ENCODE measurements around the gene CEP126.

The CEP126 gene

GRCh38 chr11:101945448-101945847 lies 30.6 kb downstream of the CEP126 start:
- H3K36me3 ChIP-seq (ENCODE audit: control insufficient read depth in 2 of 2, insufficient read depth in 1 of 2, low read length in 2 of 2): no peaks in the 10 kb centered on the region
- no peaks in the 10 kb centered on the region for H3K4me1 ChIP-seq (ENCODE audit: control insufficient read depth, insufficient read depth, low read length)
- CTCF ChIA-PET: no interaction called here
- no peak overlapping the region for H3K4me3 ChIP-seq (ENCODE audit: low read depth, low read length)
- H3K9me3 ChIP-seq (ENCODE audit: control insufficient read depth, insufficient read depth, low read depth, low read length): no peaks in the 10 kb centered on the region
- no peak for TF ChIP-seq ZNF677 (tag by site-specific recombination; IDR thresholded peaks at IDR 0.05)
- no peak for TF ChIP-seq ZFP37 (tag by site-specific recombination; IDR thresholded peaks at IDR 0.05)
- TF ChIP-seq ZNF280C (tag by site-specific recombination; IDR thresholded peaks at IDR 0.05): no peak
- TF ChIP-seq ZBTB20 (tag by site-specific recombination; IDR thresholded peaks at IDR 0.05): no peak
- TF ChIP-seq REPIN1 (tag by site-specific recombination; IDR thresholded peaks at IDR 0.05; ENCODE audit: low read depth): no peak
- TF ChIP-seq ZNF324 (tag by site-specific recombination; IDR thresholded peaks at IDR 0.05): no peak
- no peak overlapping the region for H3K27ac ChIP-seq (ENCODE audit: extremely low read depth, low read depth, low read length)
- POLR2A ChIA-PET: no interaction called here

DNA sequence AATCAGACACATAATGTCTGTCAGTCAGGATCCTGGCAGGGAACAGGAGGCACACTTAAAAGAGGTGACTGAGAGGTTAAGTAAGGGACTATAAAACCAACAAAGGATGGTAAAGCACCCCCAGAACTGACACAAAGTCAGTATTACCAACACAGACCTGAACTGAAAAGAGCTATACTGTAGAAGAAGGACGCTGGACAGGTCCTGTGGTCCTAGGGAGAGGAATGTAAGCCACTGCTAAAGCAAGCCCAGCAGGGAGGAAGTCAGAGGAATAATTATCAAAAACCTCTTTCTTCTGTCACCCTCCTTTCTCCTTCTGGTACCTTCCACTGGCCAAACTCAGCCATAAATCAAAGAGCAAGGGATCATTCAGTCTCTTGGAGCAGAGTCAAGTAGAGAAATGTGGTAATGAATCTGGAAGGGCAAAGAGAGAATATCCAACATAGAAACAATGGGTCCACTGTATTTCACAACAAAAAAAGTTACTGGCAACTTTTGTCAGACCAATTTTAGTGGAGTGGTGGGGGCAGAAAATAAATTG lies 34.9 kb downstream of the CEP126 start:
- TF ChIP-seq SCRT2 (tag by site-specific recombination; IDR thresholded peaks at IDR 0.05) (no peak), ZNF664 (tag by site-specific recombination; IDR thresholded peaks at IDR 0.05) (no peak), ZNF473 (tag by site-specific recombination; IDR thresholded peaks at IDR 0.05) (no peak), RBAK (tag by site-specific recombination; IDR thresholded peaks at IDR 0.05) (no peak), EGR2 (tag by site-specific recombination; IDR thresholded peaks at IDR 0.05; ENCODE audit: low read depth) (no peak), ZNF211 (tag by site-specific recombination; IDR thresholded peaks at IDR 0.05; ENCODE audit: low read depth) (no peak), ZNF510 (tag by site-specific recombination; IDR thresholded peaks at IDR 0.05; ENCODE audit: insufficient replicate concordance) (no peak), ZNF2 (tag by site-specific recombination; IDR thresholded peaks at IDR 0.05) (no peak), PBX3 (CRISPR knock-in tag; IDR thresholded peaks at IDR 0.05) (no peak), KLF10 (tag by site-specific recombination; IDR thresholded peaks at IDR 0.05) (no peak), ZNF16 (tag by site-specific recombination; IDR thresholded peaks at IDR 0.05; ENCODE audit: low read depth) (no peak), ZBTB20 (tag by site-specific recombination; IDR thresholded peaks at IDR 0.05) (no peak), ZNF654 (tag by site-specific recombination; IDR thresholded peaks at IDR 0.05; ENCODE audit: low read depth) (no peak), ZNF571 (tag by site-specific recombination; IDR thresholded peaks at IDR 0.05) (no peak), TRIM28 (IDR thresholded peaks at IDR 0.05; ENCODE audit: borderline replicate concordance, low read length) (no peak), ZNF132 (tag by site-specific recombination; IDR thresholded peaks at IDR 0.05; ENCODE audit: borderline replicate concordance) (no peak), ZNF37A (tag by site-specific recombination; IDR thresholded peaks at IDR 0.05) (no peak)
- ChIA-PET POLR2A (no interaction called here), CTCF (interaction anchor here (0.9 kb wide), 1 partner anchor 58 kb away, joined by 3 read pairs; no protein-coding TSS in a partner anchor)
- H3K9me3 ChIP-seq (ENCODE audit: control insufficient read depth, insufficient read depth, low read depth, low read length): no peaks in the 10 kb centered on the region
- no peak overlapping the region for H3K27ac ChIP-seq (ENCODE audit: extremely low read depth, low read depth, low read length)
- H3K36me3 ChIP-seq (ENCODE audit: control insufficient read depth in 2 of 2, insufficient read depth in 1 of 2, low read length in 2 of 2): no peaks in the 10 kb centered on the region
- no peaks in the 10 kb centered on the region for H3K4me1 ChIP-seq (ENCODE audit: control insufficient read depth, insufficient read depth, low read length)
- H3K4me3 ChIP-seq (ENCODE audit: low read depth, low read length): no peak overlapping the region

Data from HEK293 (cell line).